ENCODE data around the gene WDR41.
"Not testable (repeated sequence)": the region's sequence is repeated elsewhere in the genome, so short reads cannot be mapped to it uniquely, and the experiment has no call there.

WDR41 gene

GRCh38 chr5:77407152-77407551 is 85.0 kb downstream of the WDR41 start:
- no peak for DNase-seq (ENCODE audit: low spot score)

- DNase-seq (ENCODE audit: low spot score): peak; percentile 27
These were observed 89.3 kb downstream of the WDR41 start for GRCh38 chr5:77402796-77403195.

- DNase-seq (ENCODE audit: low spot score): no peak
These were observed 91.5 kb downstream of the WDR41 start for GRCh38 chr5:77400645-77401044.

- DNase-seq (ENCODE audit: low spot score): no peak
These were observed 93.2 kb downstream of the WDR41 start for GRCh38 chr5:77398896-77399295.

DNA sequence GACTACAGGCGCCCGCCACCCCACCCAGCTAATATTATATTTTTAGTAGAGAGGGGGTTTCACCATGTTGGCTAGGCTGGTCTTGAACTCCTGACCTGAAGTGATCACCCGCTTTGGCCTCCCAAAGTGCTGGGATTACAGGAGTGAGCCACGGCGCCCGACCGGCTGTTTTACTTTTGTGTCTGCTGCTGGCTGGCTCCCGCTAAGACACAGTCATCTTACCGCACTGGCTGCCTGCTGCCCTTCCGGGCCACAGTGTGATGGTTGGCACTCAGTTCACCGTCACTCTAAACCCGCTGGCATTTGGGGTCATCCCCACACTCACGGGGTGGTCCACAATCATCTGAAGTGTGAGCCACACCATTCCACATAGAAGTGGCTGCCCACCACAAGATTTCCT is 93.7 kb downstream of the WDR41 start:
- no peak for DNase-seq (ENCODE audit: low spot score)

DNA sequence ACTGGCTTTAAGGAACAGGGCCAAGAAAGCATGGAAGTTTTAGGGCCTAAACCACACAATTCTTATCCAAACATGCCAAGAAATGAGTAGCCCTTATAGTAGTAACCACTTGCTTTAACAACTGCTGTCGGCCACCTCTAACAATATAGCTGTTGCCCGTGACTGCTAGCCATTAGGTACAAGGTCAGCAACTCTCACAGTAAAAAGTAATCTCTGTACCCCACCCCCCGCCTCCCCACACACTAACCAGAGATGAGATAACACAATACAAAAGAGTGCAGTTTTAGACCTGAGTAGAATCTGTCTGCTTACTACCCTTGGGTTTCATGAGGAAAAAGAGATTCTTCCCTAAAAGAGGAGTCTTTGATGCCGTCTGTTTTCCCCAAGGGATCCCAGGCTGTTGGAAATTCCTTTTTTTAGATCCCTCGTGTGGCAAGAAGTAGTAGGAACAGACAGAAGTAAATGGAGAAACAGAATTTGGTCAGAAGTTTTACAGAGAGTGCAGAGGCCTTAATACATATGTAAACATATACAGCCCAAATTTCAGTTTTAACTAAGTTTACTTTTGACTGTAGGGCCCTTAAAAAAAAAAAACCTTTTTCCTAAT is 94.3 kb downstream of the WDR41 start:
- no peak for DNase-seq (ENCODE audit: low spot score)

DNA sequence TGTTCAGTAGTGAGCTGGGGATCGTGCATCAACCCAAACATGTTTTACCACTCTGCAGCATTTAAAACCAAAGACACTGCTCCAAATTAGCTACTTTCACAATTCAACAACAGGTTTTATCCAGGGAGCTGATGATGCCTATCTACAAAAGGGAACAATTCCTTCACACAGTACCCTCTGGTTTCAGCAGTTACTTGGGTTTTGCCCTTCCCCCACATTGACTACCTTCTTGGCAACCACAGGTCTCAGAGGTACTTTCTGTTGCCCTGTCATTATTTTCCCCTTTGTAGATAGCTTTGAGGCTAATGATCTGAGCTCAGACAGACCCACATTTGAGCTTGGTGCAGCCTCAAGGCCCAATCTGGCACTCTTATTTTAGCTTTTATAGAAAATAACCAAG is 96.1 kb downstream of the WDR41 start:
- no peak for DNase-seq (ENCODE audit: low spot score)

- DNase-seq (ENCODE audit: low spot score): no peak
These were observed 97.9 kb downstream of the WDR41 start for GRCh38 chr5:77394064-77394715.

GRCh38 chr5:77391240-77391765 is 100.8 kb downstream of the WDR41 start:
- DNase-seq (ENCODE audit: low spot score): no peak

- no peak for DNase-seq (ENCODE audit: low spot score)
These were observed 101.3 kb downstream of the WDR41 start for GRCh38 chr5:77390795-77391194.

DNA sequence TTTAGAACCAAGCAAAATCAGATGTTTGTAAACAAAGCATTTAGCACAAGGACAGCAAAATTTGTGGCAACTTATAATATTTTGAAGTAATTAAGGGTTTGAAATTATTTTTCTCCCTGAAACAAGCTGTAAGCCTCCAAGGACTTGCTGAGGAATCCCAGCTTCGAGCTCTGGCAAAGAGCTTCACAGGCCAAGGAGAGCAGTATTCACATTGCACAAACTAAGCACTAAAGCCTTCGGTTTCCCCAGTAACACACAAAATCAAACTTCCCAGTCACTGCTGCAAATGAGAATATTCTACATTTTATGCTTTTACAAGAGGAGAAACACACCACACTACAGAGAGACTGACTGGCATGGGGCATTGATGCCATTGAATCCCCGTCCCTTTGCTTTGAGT is 101.9 kb downstream of the WDR41 start:
- DNase-seq (ENCODE audit: low spot score): no peak

DNA sequence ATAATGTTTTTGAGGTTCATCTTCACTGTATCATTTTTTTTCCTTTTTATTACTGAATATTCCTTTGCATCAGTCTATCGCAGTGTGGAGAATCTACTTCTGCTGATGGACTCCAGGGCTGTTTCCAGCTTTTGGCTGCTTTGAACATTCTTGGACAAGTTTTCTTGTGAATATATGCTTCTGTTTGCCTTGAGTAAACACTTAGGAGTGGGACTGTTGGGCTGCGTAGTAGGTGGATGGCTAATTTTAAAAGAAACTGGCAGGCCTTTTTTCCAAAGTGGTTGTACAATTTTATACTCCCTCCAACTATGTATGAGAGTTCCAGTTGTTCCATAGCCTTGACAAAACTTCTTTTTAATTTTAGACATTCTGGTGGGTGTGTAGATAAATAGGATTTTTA is 102.4 kb downstream of the WDR41 start:
- no peak for DNase-seq (ENCODE audit: low spot score)

DNA sequence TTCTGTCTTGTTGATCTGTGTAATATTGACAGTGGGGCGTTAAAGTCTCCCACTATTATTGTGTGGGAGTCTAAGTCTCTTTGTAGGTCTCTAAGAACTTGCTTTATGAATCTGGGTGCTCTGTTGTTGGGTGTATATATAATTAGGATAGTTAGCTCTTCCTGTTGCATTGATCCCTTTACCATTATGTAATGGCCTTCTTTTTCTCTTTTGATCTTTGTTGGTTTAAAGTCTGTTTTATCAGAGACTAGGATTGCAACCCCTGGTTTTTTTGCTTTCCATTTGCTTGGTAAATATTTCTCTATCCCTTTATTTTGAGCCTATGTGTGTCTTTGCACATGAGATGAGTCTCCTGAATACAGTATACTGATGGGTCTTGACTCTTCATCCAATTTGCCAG is 105.8 kb downstream of the WDR41 start:
- DNase-seq (ENCODE audit: low spot score): not testable (repeated sequence)

DNA sequence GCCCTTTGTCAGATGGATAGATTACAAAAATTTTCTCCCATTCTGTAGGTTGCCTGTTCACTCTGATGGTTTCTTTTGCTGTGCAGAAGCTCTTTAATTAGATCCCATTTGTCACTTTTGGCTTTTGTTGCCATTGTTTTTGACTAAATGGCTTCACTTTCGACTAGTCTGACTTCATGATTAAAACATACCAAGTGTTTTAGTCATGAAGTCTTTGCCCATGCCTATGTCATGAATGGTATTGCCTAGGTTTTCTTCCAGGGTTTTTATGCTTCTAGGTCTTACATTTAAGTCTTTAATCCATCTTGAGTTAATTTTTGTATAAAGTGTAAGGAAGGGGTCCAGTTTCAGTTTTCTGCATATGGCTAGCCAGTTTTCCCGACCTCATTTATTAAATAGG is 108.8 kb downstream of the WDR41 start:
- DNase-seq (ENCODE audit: low spot score): not testable (repeated sequence)
